NT2/D1 (cell line): ENCODE data around the gene SHLD2.
"Not testable (repeated sequence)": the region's sequence is repeated elsewhere in the genome, so short reads cannot be mapped to it uniquely, and the experiment has no call there.

ENCODE experiments used
- SUZ12 ChIP-seq: IDR thresholded peaks from 2 replicates; pipeline ENCODE4 v1.6.1; 2011; ENCODE audit not compliant: insufficient read length, insufficient read depth; ENCODE audit errors: extremely low read depth
- YY1 ChIP-seq: IDR thresholded peaks from 2 replicates; pipeline ENCODE4 v1.6.1; 2011; ENCODE audit not compliant: insufficient read length, insufficient read depth

- TF ChIP-seq SUZ12, YY1: not testable (repeated sequence)
These were observed 56.5 kb downstream of the SHLD2 start for GRCh38 chr10:87151516-87151915.
